ENCODE results near the gene PPP1R8.

Gene PPP1R8

DNA sequence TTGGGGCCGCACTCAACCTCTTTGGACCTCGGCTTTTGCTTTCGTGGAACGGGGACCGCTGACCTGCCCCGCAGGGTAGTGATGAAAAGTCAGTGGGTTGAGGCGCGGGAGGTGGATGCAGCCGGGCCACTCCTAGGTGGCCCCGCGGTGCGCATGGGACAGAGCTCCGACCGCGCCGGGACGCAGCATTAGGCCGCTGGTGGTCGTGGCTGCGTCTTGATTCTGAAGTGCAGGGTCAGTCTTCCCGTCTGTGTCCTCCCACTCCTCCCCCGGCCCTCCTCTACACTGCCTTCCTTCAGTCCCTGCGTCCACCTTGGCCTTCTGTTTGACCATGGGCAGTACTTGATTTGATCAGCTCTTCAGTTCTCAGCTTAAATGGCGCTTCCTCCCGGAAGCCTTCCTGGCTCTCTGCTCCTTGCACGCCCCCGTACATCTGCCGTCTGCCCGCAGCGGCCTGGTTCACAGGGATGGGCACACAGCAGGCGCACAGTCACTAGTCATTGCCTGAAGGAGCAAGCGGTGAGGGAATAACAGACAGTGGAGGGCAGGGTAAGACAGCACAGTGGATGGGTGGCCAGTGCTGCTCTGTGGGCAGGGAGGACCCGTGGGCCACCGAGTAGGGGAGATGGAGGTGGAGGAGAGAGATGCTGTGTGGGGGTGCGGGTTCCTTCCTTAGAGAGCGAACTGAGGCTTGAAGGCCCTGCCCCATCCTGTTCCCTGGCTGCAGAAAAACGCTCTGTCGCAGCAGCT is 42.4 kb downstream of the PPP1R8 start:
- DNase-seq: no peak

DNA sequence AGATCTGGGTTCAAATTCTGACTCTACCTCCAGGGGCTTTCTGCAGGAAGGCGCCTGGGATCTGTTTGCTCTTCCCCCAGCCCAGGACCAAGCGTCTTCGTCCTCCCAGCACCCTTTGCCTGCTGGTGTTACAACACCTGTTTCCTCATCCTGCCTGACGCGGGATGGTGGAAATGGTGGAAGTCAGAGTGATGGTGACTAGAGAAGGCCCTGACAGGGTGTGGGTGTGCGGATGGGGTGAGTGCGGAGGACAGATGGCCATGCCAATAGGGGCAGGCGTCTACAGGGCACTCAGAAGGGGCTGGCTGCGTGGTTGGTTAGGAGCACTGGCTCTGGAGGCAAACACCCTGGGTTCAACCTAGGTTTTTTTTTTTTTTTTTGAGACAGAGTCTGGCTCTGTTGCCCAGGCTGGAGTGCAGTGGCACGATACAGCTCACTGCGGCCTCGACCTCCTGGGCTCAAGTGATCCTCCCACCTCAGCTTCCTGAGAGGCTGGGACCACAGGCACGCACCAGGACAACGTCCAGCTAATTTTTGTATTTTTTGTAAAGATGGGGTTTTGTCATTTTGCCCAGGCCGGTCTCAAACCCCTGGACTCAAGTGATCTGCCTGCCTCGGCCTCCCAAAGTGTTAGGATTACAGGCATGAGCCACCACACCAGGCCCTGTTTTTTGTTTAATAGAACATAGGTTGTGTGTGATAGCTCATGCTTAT is 43.2 kb downstream of the PPP1R8 start:
- no peak for DNase-seq

DNA sequence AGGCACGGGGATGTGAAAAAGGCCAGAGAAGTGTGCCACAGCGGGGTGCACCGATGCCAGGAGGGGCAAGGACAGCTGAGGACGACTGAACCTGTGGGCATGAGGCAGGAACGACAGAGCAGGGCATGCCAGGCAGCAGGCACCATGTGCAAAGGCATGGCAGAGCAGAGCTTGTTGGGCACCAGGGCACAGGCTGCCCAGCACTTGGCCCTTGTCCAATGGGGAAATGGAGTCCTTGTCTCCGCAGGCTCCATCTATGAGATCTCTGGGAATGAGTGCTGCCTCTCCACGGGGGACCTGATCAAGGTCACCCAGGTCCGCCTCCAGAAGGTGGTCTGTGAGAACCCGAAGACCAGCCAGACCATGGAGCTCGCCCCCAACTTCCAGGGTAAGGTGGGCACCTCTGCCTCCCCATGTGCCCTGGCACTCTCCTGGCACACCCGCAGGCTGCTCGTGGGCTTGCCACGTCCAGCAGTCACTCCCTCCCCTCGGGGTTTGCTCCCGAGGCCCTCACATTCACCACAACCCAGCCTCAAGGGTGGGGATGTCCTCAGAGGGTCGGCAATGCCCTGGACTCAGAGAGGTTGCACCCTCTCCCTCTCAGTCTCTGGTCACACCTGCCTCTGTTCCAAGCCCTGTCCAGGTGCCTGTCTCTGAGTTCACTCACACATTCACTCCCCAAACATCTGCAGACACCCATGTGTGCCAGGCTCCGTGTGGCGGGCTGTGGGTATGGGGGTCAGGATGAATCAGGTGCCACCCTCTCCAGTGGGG is 45.9 kb downstream of the PPP1R8 start:
- DNase-seq: no peak

DNA sequence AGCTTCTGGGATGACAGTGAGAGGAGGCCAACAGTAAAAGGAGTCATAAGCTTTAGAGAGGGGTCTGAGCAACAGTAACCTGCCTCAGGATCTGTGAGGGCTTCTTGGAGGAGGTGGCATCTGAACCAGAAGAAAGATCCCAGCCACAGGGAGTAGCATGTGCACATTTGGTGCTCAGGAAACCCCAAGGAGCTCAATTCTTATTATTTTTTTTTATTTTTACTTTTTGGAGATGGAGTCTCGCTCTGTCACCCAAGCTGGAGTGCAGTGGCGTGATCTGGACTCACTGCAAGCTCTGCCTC is 46.5 kb downstream of the PPP1R8 start:
- no peak for DNase-seq

DNA sequence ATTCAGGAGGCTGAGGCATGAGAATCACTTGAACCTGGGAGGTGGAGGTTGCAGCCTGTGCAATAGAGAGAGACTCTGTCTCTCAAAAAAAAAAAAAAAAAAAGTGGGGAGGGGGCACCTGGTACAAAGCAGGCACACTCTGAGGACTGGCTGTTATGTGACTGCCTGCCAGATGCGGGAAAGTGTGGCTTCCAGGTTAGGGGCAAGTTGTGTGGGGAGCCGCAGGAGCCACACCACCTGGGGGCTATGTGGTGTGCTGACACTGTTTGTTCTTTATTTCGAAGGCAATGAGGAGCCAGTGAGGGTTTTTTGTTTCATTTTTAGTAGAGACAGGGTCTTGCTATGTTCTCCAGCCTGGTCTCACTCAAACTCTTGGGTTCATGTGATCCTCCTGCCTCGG is 47.5 kb downstream of the PPP1R8 start:
- no peak for DNase-seq

DNA sequence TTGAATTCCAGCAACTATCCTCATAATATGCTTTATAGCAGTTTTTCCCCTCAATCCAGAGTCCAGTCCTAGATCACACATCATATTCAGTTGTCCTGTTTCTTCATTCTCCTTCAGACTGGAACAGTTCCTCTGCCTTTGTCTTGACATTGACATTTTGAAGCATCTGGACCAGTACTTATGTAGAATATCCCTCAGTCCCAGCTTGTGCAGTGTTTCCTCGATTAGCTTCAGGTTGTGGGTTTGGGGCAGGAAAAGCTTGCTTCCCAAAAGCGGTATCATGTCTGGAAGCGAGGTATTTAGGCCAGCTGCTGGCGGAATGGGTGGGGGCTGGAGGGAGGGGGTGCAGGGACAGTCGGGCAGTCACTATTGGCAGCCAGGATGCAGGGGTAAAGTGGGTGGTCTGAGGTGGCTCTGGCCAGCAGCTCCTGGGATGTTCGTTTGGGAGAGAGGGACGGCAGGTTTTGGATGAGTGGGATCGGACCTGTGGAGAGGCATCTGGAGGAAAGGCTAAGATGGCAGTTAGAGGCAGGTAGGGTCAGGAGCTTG is 48.3 kb downstream of the PPP1R8 start:
- DNase-seq: no peak

DNA sequence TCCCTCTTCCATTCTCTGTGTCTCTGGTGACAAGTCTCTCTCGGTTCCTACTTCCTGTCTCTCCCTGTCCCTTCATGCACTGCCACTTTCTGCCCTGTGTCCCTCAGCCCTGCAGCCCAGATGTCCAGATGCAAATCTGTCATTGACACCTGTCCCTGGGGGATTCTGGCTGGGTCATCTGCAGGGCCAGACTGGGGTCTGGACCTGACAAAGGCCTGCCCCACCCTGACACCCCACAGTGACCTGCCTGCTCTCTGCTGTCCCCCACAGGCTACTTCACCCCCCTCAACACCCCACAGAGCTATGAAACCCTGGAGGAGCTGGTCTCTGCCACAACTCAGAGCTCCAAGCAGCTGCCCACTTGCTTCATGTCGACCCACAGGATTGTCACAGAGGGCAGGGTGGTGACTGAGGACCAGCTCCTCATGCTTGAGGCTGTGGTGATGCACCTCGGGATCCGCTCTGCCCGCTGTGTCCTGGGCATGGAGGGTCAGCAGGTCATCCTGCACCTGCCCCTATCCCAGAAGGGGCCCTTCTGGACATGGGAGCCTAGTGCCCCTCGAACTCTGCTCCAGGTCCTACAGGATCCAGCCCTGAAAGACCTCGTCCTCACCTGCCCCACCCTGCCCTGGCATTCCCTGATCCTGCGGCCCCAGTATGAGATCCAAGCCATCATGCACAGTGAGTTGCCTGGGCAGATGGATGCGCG is 48.9 kb downstream of the PPP1R8 start:
- no peak for DNase-seq

DNA sequence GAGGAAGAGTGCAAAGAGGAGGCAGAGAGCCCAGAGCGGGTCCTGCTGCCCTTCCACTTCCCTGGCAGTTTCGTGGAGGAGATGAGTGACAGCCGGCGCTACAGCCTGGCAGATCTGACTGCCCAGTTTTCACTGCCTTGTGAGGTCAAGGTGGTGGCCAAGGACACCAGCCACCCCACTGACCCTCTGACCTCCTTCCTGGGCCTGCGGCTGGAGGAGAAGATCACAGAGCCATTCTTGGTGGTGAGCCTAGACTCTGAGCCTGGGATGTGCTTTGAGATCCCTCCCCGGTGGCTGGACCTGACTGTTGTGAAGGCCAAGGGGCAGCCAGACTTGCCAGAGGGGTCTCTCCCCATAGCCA is 51.9 kb downstream of the PPP1R8 start:
- no peak for DNase-seq

DNA sequence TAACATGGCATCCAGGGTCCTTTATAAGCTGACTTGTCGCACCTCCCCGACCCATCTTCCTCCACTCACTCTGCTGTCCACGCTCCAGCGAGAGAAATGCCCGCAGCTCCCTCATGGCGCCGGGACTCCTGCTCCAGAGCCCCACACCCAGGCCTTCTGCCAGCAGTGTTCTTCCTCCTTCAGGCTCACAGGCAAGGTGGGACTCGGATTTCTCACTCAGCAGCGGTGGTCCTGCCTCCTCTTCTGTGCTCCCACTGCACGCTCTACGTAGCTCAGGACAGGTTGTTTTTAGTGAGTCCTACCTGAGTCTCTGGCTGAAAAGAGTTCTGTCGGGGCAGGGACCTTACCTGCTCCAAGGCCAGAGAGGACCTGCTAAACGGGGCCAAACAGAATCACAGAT is 53.0 kb downstream of the PPP1R8 start:
- DNase-seq: no peak

DNA sequence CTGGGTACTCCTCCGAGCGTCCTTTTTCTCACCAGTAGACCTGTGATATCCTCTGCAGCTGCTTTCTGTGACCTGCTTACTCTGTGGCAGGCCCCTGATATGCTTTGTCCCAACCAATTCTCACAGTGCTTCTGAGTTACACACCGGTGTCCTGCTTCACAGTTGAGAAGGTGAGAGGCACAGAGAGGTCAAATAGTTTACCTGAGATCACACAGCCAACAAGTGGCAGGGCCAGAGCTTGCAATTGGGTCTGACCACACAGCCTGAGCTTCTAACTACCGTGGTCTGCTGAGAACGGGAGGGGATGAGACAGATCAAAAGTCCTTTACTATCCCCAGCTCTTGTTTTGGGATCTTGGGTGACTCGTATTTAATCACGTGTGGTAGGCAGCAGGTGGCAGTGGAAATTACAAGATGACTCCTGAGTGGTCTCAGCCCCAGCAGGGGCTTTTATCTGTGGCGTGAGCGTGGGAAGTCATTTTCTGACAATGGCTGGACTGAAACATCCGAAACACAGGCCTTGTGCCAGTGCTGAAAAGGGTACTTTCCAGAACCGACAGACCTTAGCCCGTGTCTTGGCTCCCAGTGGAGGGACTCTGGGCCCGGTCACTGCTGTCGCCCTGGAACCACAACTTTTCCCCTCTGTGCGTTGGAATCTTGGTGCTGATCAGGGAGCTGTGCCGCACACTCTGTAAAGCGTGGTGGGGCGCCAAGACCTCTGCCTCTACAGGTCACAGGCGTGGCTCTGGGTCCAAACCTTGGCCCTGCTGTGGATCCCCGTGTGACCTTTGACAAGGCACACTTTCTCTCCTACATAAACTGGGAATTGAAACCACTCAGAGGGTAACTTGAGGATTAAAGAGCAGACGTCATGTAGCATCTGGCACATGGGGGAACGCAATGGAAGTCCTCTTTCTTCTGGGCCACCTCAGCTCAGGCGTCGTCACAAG is 53.7 kb downstream of the PPP1R8 start:
- no peak for DNase-seq

DNA sequence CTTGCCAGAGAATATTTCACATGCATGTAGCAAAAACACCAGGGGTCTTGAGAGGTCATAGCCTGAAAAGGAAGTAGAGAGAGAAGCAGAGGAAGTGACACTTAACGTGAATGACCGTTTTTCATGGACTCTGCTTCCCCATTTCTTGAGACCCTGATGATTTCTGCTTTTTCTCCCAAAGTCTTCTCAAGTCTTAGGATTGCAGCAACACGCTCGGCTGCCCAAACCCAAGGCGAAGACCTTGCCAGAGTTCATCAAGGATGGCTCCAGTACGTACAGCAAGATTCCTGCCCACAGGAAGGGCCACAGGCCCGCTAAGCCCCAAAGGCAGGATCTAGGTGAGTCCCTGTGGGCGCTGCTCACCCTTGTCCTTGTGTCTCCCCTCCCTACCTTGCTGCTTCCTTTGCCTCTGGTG is 54.5 kb downstream of the PPP1R8 start:
- DNase-seq: no peak

DNA sequence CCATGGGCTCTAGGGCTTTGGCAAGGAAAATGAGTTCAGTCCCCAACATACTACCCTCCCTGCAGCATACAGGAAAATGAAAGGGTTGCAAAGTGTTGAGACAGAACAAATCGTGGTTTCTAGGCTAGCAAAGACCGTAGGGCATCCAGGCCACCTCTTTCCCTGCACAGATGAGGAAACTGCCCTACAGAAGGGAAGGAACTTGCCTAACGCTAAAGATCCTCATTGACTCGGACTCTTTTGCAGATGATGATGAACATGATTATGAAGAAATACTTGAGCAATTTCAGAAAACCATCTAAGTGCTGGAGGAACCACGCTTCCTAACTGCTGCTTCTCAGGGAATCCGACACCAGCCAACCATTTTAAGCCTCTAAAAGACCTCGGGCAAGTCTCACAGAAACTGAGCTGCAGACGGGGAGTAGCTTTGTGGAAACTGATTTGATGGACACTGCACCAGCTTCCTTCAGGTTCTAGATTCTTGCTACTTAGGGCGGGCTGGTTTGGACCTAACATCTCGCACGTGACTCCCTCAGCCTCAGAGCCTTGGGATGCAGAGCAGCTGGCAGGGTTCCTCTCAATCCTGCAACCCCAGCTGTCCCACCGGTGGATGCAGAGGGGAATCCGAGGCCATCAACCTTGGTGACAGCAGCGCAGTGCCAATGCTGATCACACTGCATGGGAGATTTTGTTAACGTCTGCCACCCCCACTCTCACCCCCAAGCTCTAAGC is 55.2 kb downstream of the PPP1R8 start:
- no peak for DNase-seq

DNA sequence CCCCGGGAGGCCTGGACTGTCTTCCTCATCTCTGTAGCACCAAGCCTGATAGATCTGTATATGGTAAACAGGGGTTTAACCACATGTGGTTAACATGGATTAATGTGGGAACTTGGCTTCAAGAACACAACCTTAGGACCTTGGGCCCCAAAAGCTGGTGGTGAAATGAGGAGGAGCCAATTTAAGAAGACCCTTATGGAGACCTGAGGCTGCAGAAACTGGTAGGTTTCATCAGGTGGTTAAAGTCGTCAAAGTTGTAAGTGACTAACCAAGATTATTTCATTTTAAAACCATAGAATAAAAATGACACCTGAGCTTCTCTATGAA is 55.7 kb downstream of the PPP1R8 start:
- no peak for DNase-seq

DNA sequence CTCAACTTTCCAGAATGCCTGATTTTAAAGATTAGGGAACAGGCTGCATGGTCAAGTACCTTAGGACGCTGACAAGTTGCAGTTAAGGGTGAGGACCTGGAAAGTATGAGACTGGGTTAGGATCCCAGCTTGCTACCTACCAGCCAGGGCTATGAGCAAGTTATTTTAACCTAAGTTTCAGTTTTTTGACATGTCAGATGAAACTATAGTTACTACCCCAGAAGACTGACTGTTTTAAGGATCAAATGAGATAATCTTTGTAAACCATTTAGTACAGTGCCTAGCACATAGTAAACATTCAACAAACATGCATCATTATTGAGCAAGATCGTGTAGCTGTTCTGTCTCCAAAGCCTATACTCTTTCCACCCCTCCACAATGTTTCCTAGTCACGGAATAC is 56.2 kb downstream of the PPP1R8 start:
- DNase-seq: no peak

DNA sequence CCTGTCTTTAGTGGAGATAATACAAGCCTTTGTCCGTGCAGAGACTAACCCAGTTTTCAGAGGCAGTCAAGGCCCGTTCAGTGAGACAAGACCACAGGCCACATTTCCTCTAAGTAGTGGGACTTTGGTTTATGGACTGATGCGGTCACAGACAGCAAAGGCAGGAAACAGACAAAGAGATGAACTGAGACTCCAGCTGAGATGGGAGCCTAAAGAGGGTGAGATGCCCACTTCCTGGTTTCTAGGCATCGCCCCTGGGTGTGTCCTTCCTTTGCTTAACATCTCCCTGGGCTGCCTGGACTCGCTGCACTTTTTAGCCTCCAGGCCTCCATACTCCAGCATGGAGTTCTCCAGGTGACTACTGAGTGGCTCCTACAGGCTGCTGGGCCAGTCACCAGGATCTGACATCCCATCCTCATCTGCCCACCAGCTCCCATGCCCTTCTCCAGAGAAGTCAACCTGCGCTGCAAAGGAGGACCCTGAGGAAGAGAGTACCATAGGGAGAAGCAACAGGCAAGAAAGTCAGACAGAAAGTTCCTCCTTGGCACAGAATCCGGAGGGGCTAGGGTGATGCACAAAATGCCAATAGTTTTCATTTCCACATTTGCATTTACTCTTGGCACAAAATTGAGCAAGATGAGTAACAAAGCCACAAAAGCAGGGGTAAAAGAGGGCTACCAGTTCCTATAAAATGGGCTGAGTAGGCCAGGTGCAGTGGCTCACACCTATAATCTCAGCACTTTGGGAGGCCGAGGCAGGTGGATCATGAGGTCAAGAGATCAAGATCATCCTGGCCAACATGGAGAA is 56.8 kb downstream of the PPP1R8 start:
- DNase-seq: no peak

DNA sequence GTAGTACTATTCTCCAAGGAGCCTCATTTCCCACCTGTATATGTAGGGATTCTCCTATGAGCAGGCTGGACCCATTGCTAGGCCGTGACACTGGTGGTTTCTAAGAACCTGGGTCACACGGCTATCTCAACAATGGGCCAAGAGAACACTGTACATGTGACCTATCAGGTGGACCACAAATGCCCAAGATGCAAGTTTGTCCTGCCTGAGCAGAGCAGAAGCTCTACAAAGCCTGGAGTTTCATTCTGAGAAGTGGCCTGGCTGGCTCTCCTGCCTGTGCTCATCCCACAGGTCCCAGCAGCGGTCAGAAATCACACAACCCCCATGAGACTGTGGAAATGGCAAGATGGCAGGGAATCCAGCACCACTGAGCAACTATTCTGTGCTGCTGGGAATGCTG is 58.9 kb downstream of the PPP1R8 start:
- DNase-seq: no peak

DNA sequence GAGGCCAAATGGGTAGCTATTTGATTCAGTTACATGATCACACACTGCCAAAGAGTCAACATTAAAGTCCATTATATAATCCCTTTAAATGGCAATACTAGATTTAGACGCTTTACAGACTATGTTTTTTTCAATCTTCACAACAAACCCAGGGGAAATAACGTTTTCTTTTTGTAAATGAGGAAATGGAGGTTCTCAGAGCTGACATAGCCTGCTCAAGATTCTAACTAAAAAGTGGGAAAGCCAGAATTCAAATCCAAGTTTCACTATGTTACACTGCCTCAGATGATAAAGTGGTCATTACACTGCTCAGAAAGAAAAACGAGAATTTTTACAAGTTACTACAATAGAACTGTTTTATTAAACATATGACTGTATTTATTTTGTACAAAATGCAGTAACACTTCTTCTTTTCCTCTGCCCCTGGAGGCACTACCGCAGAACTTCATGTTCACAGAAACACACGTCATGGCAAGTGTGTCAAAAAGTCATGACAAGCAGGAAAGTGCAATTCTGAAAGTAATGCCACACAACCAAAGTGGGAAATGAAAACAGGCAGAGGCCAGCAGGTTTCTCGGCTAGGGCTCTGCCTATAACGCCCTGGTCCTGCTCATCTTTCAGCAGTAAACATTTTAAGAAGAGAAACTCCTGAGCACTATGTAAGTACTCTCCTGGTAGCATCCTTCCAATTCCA is 60.8 kb downstream of the PPP1R8 start:
- DNase-seq: no peak

DNA sequence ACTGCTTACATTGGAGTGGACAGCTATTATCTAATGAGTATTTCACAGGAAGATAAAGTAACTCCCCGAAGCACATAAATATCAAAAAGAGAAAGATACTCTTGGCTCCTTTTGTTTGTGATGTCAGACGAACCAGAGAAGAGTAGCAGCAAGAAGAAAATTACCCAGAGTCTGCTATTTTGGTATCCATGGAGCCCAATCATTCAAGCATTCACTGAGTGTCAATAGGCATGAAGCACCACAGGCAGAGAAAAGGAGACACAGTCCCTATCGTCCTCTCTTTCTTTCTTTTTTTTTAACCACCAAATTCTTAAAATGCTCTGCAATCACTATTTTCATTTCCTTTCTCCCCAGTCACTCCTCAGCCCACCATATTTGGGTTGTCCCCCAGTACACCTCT is 63.9 kb downstream of the PPP1R8 start:
- DNase-seq: no peak
